Nephron (organoid): ENCODE measurements around the gene PRKAR1A.
"Not testable (repeated sequence)": the region's sequence is repeated elsewhere in the genome, so short reads cannot be mapped to it uniquely, and the experiment has no call there.

Source experiments
- H3K27ac Mint-ChIP-seq, 3 experiments: 2 replicates each; pipeline ENCODE4 v1.8.0; 2020; ENCODE audit warnings: mixed read lengths in 3 of 3, mild to moderate bottlenecking in 2 of 3, moderate library complexity in 1 of 3
- H3K27me3 Mint-ChIP-seq: 2 replicates; pipeline ENCODE4 v1.8.0; 2021; ENCODE audit warnings: low read depth, mild to moderate bottlenecking, moderate library complexity, mixed read lengths
- H3K36me3 Mint-ChIP-seq: 2 replicates; pipeline ENCODE4 v1.8.0; 2020; ENCODE audit warnings: low read depth, mixed read lengths
- H3K4me1 Mint-ChIP-seq: 2 replicates; pipeline ENCODE4 v1.8.0; 2020; ENCODE audit warnings: mixed read lengths
- H3K4me3 Mint-ChIP-seq, 3 experiments: 2 replicates each; pipeline ENCODE4 v1.8.0; 2020; ENCODE audit warnings: mild to moderate bottlenecking in 3 of 3, mixed read lengths in 3 of 3, moderate library complexity in 2 of 3
- H3K9me3 Mint-ChIP-seq: 2 replicates; pipeline ENCODE4 v1.8.0; 2020; ENCODE audit warnings: mixed read lengths
- CTCF ChIP-seq, 3 experiments: fragments of 200-600 bp; sonication (generic); IDR thresholded peaks; one replicate each; pipeline ENCODE4 v1.5.0; 2021; ENCODE audit warnings: antibody characterized with exemption in 3 of 3; ENCODE audit not compliant: unreplicated experiment in 3 of 3

The PRKAR1A gene

GRCh38 chr17:68579194-68579927, 67.1 kb downstream of the PRKAR1A start:
- Mint-ChIP-seq H3K4me3 (no peak overlapping the region), H3K27ac (peak overlapping the region in 1 of 3 experiments; percentile 37), H3K9me3 (no peaks in the 10 kb centered on the region), H3K36me3 (no peaks in the 10 kb centered on the region), H3K4me1 (peaks cover 47% of the 10 kb centered on the region), H3K27me3 (peaks cover 67% of the 10 kb centered on the region)
- no peak for TF ChIP-seq CTCF (IDR thresholded peaks at IDR 0.05; ENCODE audit: unreplicated experiment in 3 of 3)

- H3K27me3 Mint-ChIP-seq = peaks cover 66% of the 10 kb centered on the region
- no peak overlapping the region for H3K4me3 Mint-ChIP-seq
- H3K9me3 Mint-ChIP-seq = no peaks in the 10 kb centered on the region
- H3K36me3 Mint-ChIP-seq = no peaks in the 10 kb centered on the region
- H3K27ac Mint-ChIP-seq = peak overlapping the region; percentile 9 to 64 (median 15)
- peaks cover 55% of the 10 kb centered on the region for H3K4me1 Mint-ChIP-seq
- no peak for TF ChIP-seq CTCF (IDR thresholded peaks at IDR 0.05; ENCODE audit: unreplicated experiment in 3 of 3)
Measured at GRCh38 chr17:68580236-68580770, 68.1 kb downstream of the PRKAR1A start.

- Mint-ChIP-seq H3K4me3 (no peak overlapping the region), H3K4me1 (peaks cover 54% of the 10 kb centered on the region), H3K36me3 (no peaks in the 10 kb centered on the region), H3K27me3 (peaks cover 61% of the 10 kb centered on the region), H3K27ac (peak overlapping the region in 1 of 3 experiments; percentile 38), H3K9me3 (no peaks in the 10 kb centered on the region)
- TF ChIP-seq CTCF (IDR thresholded peaks at IDR 0.05; ENCODE audit: unreplicated experiment in 3 of 3) = no peak
Measured at GRCh38 chr17:68581863-68582645, 69.8 kb downstream of the PRKAR1A start.

GRCh38 chr17:68582867-68583266, 70.6 kb downstream of the PRKAR1A start:
- not testable (repeated sequence) for H3K9me3 Mint-ChIP-seq, H3K27ac Mint-ChIP-seq, H3K4me3 Mint-ChIP-seq, H3K36me3 Mint-ChIP-seq
- Mint-ChIP-seq H3K27me3 (peaks cover 67% of the 10 kb centered on the region), H3K4me1 (peaks cover 49% of the 10 kb centered on the region)

- peaks cover 70% of the 10 kb centered on the region for H3K27me3 Mint-ChIP-seq
- peak overlapping the region in 2 of 3 experiments; percentile 78 to 84 for H3K27ac Mint-ChIP-seq
- H3K4me1 Mint-ChIP-seq = peaks cover 49% of the 10 kb centered on the region
- H3K9me3 Mint-ChIP-seq = peaks cover 9% of the 10 kb centered on the region
- peak overlapping the region in 1 of 3 experiments; percentile 13 for H3K4me3 Mint-ChIP-seq
- H3K36me3 Mint-ChIP-seq = peaks cover 4% of the 10 kb centered on the region
- TF ChIP-seq CTCF (IDR thresholded peaks at IDR 0.05; ENCODE audit: unreplicated experiment in 3 of 3) = peak in 1 of 3 experiments; percentile 12
Measured at GRCh38 chr17:68584581-68585303, 72.5 kb downstream of the PRKAR1A start.

GRCh38 chr17:68585643-68586042, 73.4 kb downstream of the PRKAR1A start:
- H3K4me3 Mint-ChIP-seq = no peak overlapping the region
- no peak overlapping the region for H3K27ac Mint-ChIP-seq
- peaks cover 62% of the 10 kb centered on the region for H3K27me3 Mint-ChIP-seq
- H3K36me3 Mint-ChIP-seq = peaks cover 4% of the 10 kb centered on the region
- H3K4me1 Mint-ChIP-seq = peaks cover 53% of the 10 kb centered on the region
- peaks cover 9% of the 10 kb centered on the region for H3K9me3 Mint-ChIP-seq
- no peak for TF ChIP-seq CTCF (IDR thresholded peaks at IDR 0.05; ENCODE audit: unreplicated experiment in 3 of 3)
